ENCODE results near the gene SLC45A2. TPM values are rescaled to one million over a fixed set of nuclear protein-coding genes. Genes with fewer than 3 reads are reported as not detected.

The SLC45A2 gene
- total and polyA plus RNA-seq, 2 of the 8 experiments (the other 6 are each of a cell fraction or from before 2014, with no cell fraction given) = 0.09 TPM; not detected in 1

DNA sequence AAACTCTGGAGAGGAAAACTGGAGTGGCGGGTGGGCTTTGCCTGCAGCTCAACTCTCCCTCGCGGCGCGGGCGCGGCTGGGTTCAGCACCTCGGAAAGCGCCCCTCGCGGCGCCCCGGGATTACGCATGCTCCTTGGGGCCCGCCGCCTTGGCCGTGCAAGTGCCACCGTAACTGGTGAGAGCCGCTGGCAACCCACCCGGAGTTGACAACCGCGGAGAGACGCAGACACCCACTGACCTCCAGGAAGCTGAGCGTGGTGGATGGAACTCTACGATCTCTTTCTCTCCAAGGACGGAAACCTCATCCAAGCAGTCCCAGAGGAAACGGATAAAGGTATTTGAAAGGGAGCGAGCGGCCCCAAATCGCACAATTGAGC lies 48.5 kb downstream of the SLC45A2 start:
- WGBS, 2 experiments (ENCODE audit: extremely low coverage in 1 of 2, insufficient coverage in 1 of 2, insufficient read length in 1 of 2, insufficient replicate concordance in 2 of 2, low coverage in 1 of 2, low lambda C conversion rate in 2 of 2, missing lambda C conversion rate in 1 of 2) = 3% methylated on average over 28 of the region's 30 CpGs; no CpG with 5 or more reads in 1 of the 2 experiments
- CTCF ChIA-PET (ENCODE audit: partially characterized antibody) = interaction anchor here (0.6 to 4.6 kb wide), 33 partner anchors 9 to 465 kb away, joined by 3 to 44 read pairs (median 4); partner anchors contain the start of gene ADAMTS12
- Histone ChIP-seq H2BK12ac (ENCODE audit: low read depth, low read length) (peak overlapping the region; percentile 83; the same call in 1 of the 2 replicates), H3K4me1 (replicated peaks in 1 of 4; ENCODE audit: control insufficient read depth in 3 of 4, insufficient read depth in 4 of 4, low read length in 3 of 4) (peaks cover 2 to 5% (median 3%) of the 10 kb centered on the region in 4 experiments; a peak in 5 of 7 replicates), H4K20me1 (replicated peaks in 1 of 2; ENCODE audit: control insufficient read depth in 1 of 2, insufficient read depth in 2 of 2, low read length in 2 of 2) (no peaks in the 10 kb centered on the region), H3K9ac (replicated peaks in 1 of 4; ENCODE audit: extremely low read depth in 1 of 4, low read depth in 3 of 4, low read length in 3 of 4) (peak overlapping the region in 1 of 4 experiments; percentile 61; a peak in 1 of 7 replicates), H3K79me2 (ENCODE audit: control insufficient read depth in 1 of 2, insufficient read depth in 2 of 2, low read length in 2 of 2) (no peaks in the 10 kb centered on the region), H3K4ac (replicated peaks; ENCODE audit: insufficient read length, low read depth, low read length) (no peak overlapping the region), H2AFZ (ENCODE audit: low read length) (peak overlapping the region; percentile 94), H3K79me1 (ENCODE audit: low read depth, low read length) (no peaks in the 10 kb centered on the region), H2BK5ac (ENCODE audit: low read depth, low read length) (no peak overlapping the region), H3K14ac (ENCODE audit: insufficient read length) (no peak overlapping the region), H4K91ac (replicated peaks; ENCODE audit: insufficient read length, low read length) (no peak overlapping the region), H2BK20ac (ENCODE audit: low read length) (no peak overlapping the region), H3K4me3 (ENCODE audit: extremely low read depth in 1 of 4, insufficient read depth in 2 of 4, low read depth in 3 of 4, low read length in 4 of 4) (peak overlapping the region; percentile 45 to 71 (median 66)), H3K27ac (ENCODE audit: low read depth, low read length) (no peak overlapping the region), H2AK5ac (ENCODE audit: low read depth, low read length) (no peak overlapping the region), H3K27me3 (replicated peaks in 1 of 4; ENCODE audit: control insufficient read depth in 3 of 4, extremely low read depth in 1 of 4, insufficient read depth in 3 of 4, low read length in 3 of 4) (peaks cover 0 to 17% (median 13%) of the 10 kb centered on the region in 4 experiments; a peak in 5 of 7 replicates), H4K8ac (ENCODE audit: extremely low read depth, insufficient read depth, low read length) (no peak overlapping the region), H3K56ac (replicated peaks; ENCODE audit: insufficient read length, low read depth, low read length) (no peak overlapping the region), H3K4me2 (ENCODE audit: insufficient read depth in 1 of 2, low read depth in 2 of 2, low read length in 2 of 2) (peak overlapping the region; percentile 82 to 98), H3K36me3 (ENCODE audit: control insufficient read depth in 2 of 4, insufficient read depth in 4 of 4, low read length in 3 of 4) (no peaks in the 10 kb centered on the region), H2BK15ac (ENCODE audit: low read length) (no peak overlapping the region), H3K23me2 (ENCODE audit: low read depth, low read length) (peaks cover 7% of the 10 kb centered on the region), H3K18ac (ENCODE audit: extremely low read depth, low read length) (no peak overlapping the region), H2BK120ac (replicated peaks; ENCODE audit: low read depth, low read length) (no peak overlapping the region), H3K9me3 (ENCODE audit: insufficient read depth in 2 of 2, low read depth in 1 of 2, low read length in 1 of 2) (no peaks in the 10 kb centered on the region), H4K5ac (ENCODE audit: insufficient read length, low read depth, low read length) (no peak overlapping the region), H3K23ac (ENCODE audit: insufficient read length) (no peak overlapping the region)
- no peak for FAIRE-seq
- POLR2A ChIA-PET (ENCODE audit: partially characterized antibody) = interaction anchor here (0.6 to 1.9 kb wide), 3 partner anchors 136 to 495 kb away, joined by 3 to 8 read pairs (median 4); partner anchors contain the start of gene TARS1
- DNase-seq (ENCODE audit: low read depth in 1 of 2, low spot score in 2 of 2) = peak in 1 of 2 experiments; percentile 94
- TF ChIP-seq, protein P1, sequence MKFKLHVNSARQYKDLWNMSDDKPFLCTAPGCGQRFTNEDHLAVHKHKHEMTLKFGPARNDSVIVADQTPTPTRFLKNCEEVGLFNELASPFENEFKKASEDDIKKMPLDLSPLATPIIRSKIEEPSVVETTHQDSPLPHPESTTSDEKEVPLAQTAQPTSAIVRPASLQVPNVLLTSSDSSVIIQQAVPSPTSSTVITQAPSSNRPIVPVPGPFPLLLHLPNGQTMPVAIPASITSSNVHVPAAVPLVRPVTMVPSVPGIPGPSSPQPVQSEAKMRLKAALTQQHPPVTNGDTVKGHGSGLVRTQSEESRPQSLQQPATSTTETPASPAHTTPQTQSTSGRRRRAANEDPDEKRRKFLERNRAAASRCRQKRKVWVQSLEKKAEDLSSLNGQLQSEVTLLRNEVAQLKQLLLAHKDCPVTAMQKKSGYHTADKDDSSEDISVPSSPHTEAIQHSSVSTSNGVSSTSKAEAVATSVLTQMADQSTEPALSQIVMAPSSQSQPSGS (IDR thresholded peaks at IDR 0.05; ENCODE audit: low read length) = peak; percentile 67; the same call in 1 of the 2 replicates
- TF ChIP-seq TAF1 (IDR thresholded peaks at IDR 0.05; ENCODE audit: low read depth, low read length) (no peak), RAD21 (IDR thresholded peaks at IDR 0.05 in 1 of 2, conservative IDR thresholded peaks at IDR 0.05 in 1 of 2; ENCODE audit: low read depth in 2 of 2, low read length in 2 of 2) (peak; percentile 21 to 39; a peak in 1 of 4 replicates), CREB1 (IDR thresholded peaks at IDR 0.05) (peak; percentile 87), SAP30 (IDR thresholded peaks at IDR 0.05; ENCODE audit: insufficient read depth, insufficient replicate concordance, low read length) (peak; percentile 67), JUND (IDR thresholded peaks at IDR 0.05; ENCODE audit: low read length) (no peak), E2F6 (IDR thresholded peaks at IDR 0.05) (0 out of 2 replicates have a peak, but pooled peaks have one; percentile 40), KDM4A (IDR thresholded peaks at IDR 0.05; ENCODE audit: low read depth, low read length, severe bottlenecking) (no peak)
- TF ChIP-seq, protein P2, sequence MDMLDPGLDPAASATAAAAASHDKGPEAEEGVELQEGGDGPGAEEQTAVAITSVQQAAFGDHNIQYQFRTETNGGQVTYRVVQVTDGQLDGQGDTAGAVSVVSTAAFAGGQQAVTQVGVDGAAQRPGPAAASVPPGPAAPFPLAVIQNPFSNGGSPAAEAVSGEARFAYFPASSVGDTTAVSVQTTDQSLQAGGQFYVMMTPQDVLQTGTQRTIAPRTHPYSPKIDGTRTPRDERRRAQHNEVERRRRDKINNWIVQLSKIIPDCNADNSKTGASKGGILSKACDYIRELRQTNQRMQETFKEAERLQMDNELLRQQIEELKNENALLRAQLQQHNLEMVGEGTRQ (IDR thresholded peaks at IDR 0.05; ENCODE audit: low read length) = no peak
